ENCODE measurements around the gene HSFX4.
"Not testable (repeated sequence)": the region's sequence is repeated elsewhere in the genome, so short reads cannot be mapped to it uniquely, and the experiment has no call there.

Gene HSFX4, protein sequence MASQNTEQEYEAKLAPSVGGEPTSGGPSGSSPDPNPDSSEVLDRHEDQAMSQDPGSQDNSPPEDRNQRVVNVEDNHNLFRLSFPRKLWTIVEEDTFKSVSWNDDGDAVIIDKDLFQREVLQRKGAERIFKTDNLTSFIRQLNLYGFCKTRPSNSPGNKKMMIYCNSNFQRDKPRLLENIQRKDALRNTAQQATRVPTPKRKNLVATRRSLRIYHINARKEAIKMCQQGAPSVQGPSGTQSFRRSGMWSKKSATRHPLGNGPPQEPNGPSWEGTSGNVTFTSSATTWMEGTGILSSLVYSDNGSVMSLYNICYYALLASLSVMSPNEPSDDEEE

DNA sequence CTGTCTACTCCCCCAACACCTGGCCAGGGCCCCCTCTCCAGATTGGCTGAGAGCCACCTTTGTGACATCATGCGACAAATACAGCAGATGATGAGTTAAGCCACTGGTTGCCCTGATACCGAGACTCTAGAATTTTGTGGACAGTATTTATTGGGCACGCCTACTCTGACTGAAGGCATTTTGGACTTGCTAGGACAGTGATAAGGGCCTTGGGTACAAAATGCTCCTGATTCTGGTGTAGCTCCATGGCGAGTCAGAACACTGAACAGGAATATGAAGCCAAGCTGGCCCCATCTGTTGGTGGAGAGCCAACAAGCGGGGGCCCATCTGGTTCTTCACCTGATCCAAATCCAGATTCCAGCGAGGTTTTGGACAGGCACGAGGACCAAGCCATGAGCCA lies at the start of gene HSFX4:
TSS of gene HSFX4 (plus strand) at position 174 of the 400 bp plus-strand sequence. CDS start at position 246, 72 bp downstream.
- DNase-seq (ENCODE audit: low spot score): not testable (repeated sequence)

DNA sequence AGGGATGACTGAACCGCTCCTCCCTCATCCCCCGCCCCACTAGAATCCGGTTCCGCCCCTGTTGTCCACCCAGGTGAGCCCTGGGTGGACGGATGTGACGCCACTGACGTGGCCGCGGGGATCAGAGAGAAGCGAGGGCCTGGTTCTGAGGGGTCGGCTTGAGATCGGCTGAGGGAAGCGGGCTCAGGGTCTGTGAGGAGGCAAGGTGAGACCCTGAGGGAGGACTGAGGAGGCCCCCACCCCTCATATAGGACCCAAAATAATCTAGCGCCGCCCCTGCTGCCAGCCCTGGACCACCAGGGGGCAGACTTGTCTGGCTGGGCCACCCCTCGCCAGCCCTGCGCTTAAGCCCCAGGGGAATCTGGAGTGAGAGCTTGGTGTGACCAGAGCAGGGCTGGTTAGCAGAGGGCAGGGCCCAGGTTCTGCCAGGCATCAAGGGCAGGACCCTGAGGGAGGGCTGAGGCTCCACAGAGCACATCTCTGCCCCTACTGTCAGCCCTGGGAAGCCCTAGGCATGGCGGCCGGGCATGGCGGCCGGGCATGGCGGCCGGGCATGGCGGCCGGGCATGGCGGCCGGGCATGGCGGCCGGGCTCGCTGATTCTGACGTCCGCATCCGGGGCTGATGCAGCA lies 48.2 kb upstream of the HSFX4 start, which contains the start of gene MAGEA8:
TSS of gene MAGEA8 (plus strand) at position 103 of the 631 bp plus-strand sequence. CDS start 3,090 bp downstream, outside the sequence.
- no peak for DNase-seq (ENCODE audit: low spot score)

DNA sequence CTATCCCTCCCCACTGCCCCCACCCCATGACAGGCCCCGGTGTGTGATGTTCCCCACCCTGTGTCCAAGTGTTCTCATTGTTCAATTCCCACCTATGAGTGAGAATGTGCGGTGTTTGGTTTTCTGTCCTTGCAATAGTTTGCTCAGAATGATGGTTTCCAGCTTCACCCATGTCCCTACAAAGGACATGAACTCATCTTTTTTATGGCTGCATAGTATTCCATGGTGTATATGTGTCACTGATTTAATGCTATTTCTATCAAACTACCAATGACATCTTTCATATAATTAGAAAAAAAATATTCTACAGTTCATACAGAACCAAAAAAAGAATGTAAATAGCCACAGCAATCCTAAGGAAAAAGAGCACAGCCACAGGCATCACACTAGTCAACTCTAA lies 38.5 kb upstream of the HSFX4 start:
- DNase-seq (ENCODE audit: low spot score): not testable (repeated sequence)

DNA sequence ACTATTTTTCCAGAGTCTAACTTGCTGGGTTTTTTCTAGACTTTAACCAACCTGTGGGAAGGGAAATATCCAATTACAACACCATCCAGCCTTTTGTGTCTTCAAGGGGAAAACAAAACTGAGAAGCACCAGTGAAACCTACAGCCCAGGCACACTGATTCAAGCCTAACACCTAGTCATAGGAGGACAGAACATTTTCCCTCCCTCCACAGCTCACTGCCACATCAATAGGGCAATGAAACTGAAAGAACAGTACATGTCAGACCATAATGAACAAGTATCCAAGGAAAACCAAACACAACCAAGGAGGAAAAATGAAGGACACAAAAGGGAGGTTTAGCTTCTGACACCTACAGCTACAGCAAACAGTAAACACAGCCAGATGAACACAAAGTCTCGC lies 30.8 kb upstream of the HSFX4 start:
- no peak for DNase-seq (ENCODE audit: low spot score)

DNA sequence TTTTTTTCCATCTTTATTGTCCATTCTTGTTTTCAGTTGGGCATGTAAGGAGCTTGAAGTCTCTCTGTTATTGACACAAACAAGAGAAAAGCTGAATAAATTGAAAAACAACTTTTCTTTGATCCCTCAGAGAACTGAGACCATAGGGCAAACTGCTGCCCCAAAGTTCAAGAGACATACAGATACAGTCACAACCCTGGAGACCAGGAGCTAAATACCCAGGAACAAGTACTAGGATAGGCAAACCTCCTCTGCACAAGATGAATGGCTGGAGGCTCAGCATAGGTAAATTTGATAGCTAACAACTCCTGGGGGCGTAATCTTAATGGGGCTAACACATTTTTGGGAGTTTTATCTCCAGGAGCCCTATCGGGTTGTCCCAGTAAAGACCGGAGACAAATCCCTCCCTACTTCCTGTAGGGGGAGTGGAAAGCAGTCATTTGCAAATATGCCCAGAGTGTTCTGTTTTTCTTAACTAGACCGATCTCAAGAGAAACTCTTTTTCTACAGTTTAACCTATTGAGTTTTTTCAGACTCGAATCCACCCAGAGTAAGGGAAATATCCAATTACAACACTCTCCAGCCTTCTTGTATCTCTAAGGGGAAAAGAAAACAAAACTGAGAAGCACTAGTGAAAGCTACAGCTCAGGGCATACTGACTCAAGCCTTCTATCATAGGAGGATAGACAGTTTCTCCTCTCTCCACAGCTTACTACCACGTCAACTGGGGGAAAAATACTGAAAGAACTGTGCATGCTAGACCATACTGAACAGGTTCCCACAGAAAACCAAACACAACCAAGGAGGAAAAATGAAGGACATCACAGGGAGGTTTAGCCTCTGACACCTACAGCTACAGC lies 25.3 kb upstream of the HSFX4 start:
- no peak for DNase-seq (ENCODE audit: low spot score)

DNA sequence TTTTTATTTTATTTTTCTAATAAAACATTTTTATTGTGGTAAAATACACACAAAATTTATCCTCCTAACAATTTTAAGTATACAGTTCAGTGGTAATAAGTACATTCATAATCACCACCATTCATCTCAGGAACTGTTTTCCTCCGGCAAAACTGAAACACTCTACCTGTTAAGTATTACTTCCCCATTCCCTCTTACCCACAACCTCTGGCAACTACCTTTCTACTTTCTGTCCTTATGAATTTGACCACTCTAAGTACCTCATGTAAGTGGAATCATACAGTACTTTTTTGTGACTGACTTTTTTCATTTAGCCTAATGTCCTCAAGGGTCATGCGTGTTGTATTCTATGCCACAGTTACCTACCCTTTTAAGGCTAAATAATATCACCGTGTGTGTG lies 21.1 kb upstream of the HSFX4 start:
- no peak for DNase-seq (ENCODE audit: low spot score)

DNA sequence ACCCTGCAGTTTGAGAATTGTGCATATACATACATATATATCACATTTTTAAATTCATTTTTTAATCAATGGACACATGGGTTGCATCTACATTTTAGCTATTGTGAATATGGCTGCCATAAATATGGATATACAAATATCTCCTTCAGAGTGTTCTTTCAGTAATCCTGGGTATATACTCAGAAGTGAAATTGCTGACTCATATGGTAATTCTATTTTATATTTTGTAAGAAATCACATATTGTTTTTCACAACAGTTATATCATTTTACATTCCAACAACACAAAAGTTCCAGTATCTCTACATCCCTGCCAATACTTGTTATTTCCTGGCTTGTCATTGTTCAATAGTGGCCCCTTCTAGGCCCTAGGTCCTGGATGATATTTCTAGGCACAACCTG lies 20.6 kb upstream of the HSFX4 start:
- DNase-seq (ENCODE audit: low spot score): no peak

DNA sequence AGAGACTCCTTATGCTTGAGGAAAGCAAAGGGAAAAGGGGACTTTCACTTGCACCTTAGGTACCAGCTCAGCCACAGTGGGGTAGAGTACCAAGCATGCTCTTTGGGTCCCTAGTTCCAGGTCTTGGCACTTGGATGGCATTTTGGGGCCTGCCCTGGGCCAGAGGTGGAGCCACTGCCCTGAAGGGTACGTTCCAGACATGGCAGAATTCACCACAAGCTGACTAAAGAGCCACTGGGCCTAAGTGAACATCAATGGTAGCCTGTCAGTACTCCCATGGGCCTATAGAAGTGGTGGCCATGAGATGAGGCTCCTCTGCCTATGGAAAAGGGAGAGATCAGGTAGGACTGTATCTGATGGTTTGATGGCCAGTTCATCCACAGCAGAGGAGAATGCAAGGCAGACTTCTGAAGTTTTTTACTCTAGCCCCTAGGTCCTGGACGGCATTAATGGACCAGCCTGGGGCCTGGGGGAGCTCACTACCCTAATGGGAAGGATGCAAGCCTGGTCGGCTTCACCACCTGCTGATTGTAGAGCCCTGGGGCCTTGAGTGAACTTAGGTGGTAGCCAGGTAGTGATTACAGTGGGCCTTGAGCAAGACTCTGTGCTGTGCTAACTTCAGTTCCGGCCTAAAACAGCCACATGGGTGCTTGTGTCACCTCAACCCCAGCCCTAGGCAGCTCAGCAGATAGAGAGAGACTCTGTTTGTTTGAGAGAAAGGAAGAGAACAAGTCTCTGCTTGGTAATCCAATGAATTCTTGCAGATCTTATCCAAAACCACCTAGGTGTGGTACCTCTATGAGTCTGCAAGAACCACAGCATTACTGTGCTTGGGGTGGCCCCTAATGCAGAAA lies 19.8 kb upstream of the HSFX4 start:
- DNase-seq (ENCODE audit: low spot score): no peak

DNA sequence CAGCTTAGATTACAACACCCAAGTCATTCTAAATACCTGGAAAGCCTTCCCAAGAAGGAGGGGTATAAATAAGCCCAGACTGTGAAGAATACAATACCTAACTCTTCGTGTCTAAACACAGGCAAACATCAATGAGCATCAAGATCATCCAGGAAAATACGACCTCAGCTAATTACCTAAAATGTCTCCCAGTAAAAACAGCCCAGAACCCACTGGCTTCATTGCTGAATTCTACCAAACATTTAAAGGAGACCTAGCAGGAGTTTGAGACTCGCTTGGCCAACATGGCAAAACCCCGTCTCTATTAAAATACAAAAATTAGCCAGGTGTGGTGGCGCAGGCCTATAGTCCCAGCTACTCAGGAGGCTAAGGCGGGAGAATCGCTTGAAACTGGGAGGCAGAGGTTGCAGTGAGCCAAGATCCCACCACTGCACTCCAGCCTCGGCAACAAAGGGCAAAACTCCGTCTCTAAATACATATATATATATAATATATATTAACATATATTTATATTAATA lies 19.1 kb upstream of the HSFX4 start:
- no peak for DNase-seq (ENCODE audit: low spot score)

DNA sequence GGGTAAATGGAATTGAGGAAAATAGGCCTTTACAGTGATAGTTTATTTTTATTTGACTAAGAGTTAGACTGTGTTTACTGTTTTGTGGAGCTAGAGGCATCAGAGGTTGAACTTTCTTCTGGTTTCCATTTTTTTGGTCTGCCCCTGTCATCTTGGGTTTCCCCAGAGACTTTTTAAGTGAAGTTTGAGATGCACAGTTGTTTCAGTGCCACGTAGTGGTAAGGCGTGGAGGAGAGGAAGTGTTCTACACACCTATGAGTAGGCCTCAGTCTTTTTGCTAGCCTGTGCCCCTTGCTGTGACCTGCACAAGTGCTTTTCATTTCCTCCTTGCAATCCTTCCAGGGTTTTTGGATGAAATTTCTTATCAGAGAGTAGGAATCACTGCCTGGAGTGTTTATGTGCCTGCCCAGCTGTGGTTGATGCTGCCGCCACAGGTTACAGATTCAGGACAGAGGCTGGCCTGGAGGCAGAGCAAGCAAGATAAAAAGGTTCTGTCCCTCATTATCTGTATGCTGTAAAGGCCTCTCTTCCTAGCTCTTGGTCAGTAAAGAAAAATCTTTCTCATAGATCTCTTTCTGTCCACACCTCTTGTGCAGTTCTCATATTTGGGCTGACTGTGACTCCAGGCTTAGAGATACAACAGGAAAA lies 12.5 kb upstream of the HSFX4 start:
- DNase-seq (ENCODE audit: low spot score): no peak

DNA sequence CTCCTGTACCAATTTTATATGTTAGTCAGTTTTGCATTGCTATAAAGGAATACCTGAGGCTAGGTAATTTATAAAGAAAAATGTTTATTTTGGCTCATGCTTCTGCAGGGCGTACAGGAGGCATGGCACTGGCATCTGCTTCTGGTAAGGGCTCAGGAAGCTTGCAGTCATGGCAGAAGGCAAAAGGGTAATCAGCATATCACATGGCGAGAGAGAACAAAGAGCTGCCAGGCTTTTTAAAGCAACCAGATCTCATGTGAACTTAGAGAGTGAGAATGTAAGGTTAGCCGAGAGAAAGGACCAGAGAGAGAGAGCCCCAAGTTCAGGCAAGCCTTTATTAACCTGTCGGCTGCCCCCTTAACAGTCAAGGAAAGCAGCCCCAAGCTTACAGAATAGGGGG lies 5.5 kb upstream of the HSFX4 start:
- DNase-seq (ENCODE audit: low spot score): not testable (repeated sequence)

DNA sequence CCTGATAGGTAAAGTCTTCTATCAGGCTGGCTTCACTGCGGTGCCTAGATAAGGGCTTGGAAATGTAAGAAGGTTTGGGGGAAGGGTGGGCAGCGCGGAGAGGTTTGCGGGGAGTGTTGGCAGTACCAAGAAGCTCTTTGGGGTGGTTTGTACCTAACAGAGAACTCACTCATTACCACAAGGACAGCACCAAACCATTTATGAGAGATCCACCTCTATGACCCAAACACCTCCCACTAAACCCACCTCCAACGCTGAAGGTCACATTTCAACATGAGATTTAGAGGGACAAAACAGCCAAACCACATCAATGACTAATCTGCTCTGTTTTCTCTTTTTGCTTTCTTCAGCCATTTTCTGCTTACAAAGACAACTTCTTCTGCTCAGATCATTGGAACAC lies 4.9 kb upstream of the HSFX4 start:
- not testable (repeated sequence) for DNase-seq (ENCODE audit: low spot score)

DNA sequence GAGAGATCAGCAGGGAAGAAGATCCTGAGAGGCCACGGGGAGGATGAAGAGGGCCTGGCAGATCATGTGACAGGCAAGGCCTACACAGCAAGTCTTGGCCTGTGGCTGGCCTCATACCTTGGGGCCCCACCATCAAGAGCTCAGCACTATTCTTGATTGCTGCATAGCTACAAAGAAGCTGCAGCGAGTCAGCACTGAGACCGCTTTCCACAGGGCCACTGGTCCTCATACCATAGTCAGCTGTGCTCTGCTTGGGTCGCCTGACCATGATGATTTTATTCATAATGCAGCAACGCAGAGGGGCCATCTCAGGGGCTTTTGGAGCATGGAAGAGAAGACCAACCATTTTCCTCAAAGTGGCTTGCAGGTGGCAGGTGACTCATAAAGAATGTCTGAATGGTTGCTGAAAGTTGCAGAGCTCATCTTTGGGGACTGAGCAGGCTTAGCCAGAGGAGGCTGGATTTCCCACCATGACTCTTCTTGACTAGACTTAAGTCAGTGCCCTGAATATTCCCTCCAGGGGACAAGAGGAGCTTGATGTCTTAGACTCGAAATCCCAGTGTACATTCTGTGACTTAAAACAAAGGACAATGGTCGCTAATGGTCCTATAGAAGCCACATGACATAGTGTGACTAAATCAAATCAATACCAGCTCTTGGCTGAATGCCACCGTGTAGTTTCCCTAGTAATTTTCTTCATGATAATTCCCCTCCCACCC lies 2.0 kb upstream of the HSFX4 start:
- not testable (repeated sequence) for DNase-seq (ENCODE audit: low spot score)

DNA sequence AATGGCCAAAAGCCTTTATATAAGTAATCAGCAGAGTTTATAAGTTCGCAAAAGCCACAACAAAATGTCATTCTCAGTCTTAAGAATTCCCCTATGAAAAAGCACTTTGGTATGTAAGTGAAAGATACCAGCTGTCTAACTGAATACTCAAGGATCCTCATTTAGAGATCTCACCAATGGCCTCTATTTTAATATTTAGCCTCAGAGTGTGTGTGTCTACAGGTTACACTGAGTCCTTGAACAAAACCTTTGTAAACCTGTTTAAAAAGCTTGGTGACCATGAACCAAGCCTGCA lies 1.5 kb upstream of the HSFX4 start:
- DNase-seq (ENCODE audit: low spot score): not testable (repeated sequence)

DNA sequence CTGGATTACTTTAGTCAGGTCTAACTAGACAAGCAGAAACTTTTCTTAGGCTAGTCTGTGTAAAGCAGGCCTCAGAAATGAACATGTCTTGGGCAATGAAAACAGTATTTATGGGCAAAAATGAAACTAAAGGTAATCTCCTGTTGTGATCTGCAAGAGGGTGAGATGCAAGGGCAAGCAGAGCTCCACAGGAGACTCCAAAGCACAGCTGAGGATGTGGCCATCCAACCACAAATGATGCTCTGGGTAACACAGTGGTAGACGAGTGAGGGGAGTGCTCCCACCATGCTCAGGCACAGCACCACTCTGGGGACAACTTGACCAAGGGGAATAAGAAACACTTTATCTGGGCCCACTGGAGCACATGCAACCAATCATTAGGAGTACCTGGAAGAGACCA lies 738 bp upstream of the HSFX4 start:
- DNase-seq (ENCODE audit: low spot score): not testable (repeated sequence)

DNA sequence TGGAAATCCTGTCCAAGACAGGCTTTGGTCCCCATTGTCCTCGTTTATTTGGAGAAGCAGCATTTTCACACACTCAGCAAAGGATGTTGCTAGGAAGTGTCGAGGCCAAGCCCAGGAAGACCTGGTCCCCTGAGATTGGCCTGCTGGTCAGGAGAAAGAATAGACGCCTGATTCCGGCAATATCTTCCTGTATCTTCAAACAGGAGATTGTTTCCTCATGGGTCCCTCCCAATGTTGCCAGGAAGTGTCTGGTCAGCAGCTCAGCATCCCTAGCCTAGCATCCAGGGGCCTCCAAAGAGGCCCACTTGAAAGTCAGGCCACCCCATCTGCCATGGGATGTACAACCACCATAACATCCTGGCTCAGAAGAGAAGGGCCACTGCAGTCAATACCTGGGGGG lies 2.0 kb downstream of the HSFX4 start:
- not testable (repeated sequence) for DNase-seq (ENCODE audit: low spot score)

DNA sequence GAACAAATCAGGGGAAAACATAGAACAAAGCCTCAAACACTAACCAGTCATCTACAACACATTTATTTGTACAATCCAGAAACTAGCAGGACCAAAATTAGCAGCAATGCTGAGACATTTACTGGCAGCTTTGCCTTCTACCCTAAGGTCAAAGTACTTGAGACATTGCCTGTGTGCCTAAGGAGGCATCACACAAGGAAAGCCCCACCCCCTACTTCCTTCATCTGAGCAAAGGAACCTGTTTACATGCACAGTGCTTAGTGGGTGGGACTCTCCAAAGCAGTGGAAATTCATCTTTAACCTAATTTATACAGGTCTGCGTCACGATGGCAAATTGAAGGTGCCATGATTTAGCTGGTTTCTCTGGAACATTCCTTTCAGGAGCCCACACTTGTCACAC lies 2.8 kb downstream of the HSFX4 start:
- DNase-seq (ENCODE audit: low spot score): not testable (repeated sequence)

DNA sequence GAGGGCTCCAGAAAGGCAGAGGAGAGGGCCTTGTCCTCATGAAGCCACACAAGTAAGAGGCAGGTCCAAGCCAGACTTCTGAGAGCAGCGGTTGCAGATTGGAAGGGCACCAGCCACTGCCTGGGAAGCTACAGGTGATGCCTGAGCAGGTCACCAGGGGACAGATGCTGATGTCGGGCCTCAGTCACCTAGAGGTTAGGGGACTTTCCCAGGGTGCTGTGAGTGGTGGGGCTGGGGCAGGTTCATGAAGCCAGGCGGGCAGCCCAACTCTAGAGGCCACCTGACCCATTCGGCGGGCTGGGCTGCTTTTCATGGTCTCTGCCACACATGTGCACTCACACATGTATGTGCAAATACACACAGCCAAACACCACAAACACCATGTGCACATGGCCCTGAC lies 3.6 kb downstream of the HSFX4 start:
- not testable (repeated sequence) for DNase-seq (ENCODE audit: low spot score)

DNA sequence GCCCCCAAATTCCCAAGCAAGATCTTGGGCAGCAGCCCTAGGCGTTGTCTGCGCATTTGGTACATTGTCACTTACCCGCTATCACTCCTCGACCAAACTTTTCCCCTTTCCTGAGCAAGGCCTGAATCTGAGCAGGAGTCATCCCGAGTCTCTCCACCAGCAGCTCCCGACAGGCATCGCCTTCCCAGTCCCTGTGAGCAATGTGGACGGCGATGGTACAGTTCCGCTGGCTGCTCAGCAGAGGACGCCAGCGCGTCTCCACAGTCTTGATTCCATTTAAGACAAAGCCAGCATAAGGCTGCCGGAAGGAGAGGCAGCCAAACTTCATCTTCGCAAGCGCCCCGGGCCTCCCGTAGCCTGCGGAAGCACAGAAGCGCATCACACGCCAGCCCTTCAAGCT lies 4.2 kb downstream of the HSFX4 start:
- DNase-seq (ENCODE audit: low spot score): not testable (repeated sequence)

DNA sequence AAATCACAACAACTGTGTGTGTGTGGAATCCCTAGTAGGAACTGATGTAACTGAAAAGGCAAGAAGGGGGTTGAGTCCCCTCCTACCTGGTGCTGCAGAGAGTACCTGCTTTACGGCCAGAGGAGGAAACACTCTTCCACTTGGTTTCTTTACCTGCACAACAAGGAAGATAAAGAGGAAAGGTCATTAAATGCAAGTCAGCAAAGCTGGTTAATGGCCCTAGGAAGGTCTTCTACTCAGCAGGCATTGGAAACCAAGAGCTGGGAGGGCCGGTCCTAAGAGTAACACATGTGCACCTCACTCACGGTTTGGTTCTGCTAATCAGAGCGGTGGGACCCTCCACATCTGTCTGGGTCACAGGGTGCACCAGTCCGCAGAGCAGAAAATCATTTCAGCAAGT lies 8.0 kb downstream of the HSFX4 start:
- not testable (repeated sequence) for DNase-seq (ENCODE audit: low spot score)

All from germinal center (tissue), 1 donor.